Endothelial cell of hepatic sinusoid (primary cell): ENCODE measurements around the gene USP44.
"Not testable (repeated sequence)": the region's sequence is repeated elsewhere in the genome, so short reads cannot be mapped to it uniquely, and the experiment has no call there.

ENCODE experiments used
- in situ Hi-C: cut with HindIII; loops from 2 replicates; pipeline ENCODE4 v1.10.0; 2017; ENCODE audit warnings: low sequenced_read_pairs

Gene USP44

DNA sequence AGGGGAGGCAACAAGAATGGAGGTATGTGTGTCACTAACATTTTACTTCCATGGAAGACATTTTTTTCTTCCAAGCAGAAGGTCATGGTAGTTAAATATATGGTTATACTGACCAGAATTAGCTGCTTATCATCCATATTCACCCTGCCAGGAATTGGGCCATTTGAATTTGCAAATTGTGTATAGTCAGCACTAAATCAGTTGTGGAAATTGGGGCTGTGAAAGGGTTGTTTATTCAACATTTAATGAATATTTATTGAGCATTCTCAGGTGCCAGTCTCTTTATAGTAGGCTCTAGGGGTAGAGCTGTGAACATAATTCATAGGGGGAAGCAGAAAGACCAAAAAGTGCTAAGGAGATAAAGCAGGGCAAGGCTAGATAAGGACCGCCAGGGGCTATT, 39.3 kb downstream of the USP44 start:
- in situ Hi-C loops: no loop called here

DNA sequence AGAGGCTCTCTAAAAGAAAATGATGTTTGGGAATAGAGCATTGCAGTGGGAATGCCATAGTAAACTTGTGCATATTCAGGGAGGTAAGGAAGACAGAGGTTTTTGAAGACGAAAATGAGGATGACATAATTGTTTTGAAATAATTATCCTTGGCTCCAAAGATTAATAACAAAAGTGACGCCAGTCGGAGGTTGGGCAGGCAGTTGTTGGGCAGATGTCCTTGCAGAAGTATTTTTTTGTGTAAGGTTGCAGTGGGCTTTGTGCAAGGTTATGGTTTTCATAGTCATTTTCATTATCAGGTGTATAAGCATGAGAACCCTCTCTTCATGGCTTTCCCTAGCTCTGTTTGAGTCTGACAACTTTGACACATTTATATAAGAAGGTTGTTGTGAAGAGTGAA, 42.0 kb downstream of the USP44 start:
- in situ Hi-C loops: no loop called here

DNA sequence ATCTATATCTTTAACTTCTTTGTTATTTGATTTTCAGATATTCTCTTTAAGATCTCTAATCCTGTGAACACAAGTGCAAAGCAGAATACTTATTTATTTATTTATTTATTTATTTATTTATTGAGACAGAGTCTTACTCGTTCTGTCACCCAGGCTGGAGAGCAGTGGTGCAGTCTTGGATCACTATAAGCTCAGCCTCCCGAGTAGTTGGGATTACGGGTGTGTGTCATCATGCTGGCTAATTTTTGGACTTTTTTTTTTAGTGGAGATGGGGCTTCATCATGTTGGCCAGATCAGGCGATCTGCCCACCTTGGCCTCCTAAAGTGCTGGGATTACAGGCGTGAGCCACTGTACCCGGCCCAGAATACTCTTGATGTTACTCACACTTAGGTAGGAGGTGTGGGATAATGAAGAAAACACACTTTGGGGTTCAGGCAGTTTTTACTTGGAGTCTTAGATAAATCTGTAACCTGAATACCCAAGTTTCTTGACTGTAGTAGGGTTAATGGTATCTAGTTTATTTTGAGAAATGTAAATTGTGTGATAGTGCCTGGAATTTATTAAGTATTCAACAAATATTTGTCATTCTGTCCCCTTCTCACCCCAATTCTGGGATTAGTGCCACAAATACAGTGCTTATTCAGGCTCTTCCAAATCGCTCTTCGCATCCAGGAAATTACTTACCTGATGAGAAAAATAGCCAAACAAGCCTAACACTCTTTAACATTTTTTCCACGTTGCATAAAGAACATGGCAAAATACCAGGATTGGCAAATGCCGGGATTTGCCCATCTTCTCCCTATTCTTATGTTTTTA, 44.4 kb downstream of the USP44 start:
- in situ Hi-C loops: no loop called here

DNA sequence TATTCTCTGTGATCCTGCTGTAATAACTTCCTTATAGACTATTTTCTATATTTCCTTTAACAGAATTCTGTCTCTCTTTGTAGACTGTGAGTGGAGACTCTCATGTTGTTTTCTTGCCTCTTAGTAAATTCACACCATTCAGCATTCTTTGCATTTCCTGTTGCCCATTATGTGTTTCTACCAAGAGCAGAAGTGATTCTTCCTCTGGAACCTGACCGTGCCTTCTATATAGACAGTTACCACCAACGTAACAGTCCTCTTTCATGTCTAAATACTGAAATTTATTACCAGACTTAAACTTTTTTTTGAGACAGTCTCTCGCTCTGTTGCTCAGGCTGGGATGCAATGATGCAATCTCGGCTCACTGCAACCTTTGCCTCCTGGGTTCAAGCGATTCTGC, 46.2 kb downstream of the USP44 start:
- in situ Hi-C loops: no loop called here

DNA sequence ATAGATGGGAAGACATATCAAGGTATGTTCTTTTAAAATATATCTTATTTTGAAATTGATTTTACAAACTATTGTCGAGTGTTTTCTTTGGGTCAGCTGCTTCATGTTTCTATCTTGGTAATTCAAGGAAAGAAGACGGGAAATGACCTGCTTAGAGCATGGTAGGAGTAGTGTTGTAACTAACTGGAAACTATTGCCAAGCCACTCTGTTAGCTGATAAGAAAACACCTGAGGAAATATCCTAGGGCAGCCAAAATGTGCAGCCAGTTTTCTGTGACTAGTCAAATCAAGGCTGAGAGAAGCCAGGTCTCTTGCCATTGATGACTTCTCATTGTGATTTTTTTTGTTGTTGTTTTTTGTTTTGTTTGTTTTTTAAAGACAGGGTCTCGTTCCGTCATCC, 47.1 kb downstream of the USP44 start:
- in situ Hi-C loops: no loop called here

DNA sequence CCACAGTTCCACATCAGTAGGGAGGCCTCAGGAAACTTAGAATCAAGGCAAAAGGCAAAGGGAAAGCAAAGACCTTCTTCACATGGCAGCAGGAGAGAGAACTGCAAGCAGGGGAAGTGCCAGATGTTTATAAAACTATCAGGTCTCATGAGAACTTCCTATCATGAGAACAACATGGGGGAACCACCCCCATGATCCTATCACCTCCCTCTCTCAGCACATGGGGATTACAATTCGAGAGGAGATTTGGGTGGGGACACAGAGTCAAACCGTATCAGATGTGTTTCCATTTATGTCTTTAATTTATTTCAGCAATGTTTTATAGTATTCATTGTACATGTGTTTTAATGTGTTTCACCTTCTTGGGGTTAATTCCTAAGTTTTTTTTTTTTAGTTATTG, 51.5 kb downstream of the USP44 start:
- in situ Hi-C loops: no loop called here

DNA sequence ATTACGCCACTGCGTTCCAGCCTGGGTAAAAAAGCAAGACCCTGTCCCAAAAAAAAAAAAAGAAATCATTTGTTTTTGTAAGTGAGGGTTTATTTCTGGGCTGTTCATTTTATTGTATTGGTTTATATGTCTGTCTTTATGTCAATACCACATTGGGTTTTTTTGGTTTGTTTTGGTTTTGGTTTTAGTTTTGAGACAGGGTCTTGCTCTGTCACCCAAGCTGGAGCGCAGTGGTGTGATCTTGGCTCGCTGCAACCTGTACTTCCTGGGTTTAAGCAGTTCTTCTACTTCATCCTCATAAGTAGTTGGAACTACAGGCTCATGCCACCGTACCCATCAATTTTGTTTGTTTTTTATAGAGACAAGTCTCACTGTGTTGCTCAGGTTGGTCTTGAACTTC, 52.3 kb downstream of the USP44 start:
- in situ Hi-C loops: no loop called here

DNA sequence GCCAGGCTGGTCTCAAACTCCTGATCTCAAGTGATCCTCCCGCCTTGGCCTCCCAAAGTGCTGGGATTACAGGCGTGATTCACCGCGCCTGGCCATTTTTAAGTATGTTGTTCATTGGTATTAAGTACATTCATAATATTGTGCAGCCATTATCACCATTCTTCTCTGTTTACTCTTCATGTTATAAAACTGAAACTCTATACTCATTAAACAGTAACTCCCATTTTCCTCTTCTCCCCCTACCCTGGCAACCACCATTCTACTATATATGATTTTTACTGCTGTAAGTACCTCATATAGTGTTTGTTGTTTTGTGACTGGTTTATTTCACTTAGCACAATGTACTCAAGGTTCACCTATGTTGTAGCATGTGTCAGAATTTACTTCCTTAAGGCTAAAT, 54.2 kb downstream of the USP44 start:
- in situ Hi-C loops: no loop called here

DNA sequence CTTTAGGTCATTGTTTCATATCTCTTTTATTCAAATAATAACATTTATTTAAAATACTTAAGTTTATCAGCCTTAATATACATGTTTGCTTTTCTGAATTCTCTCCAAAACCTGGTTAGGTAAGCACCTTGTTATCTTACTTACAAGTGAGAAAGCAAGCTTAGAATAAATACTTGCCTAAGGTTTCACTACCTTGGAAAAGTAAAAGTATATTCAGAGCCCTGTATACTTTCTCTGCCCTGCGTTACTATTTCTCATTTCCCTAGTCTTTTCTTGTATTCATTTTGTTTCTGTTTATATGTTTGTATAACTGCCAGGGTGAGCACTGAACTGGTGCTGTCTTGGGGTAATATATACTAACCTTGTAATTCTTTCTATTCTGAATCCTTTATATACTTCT, 55.8 kb downstream of the USP44 start:
- in situ Hi-C loops: no loop called here

DNA sequence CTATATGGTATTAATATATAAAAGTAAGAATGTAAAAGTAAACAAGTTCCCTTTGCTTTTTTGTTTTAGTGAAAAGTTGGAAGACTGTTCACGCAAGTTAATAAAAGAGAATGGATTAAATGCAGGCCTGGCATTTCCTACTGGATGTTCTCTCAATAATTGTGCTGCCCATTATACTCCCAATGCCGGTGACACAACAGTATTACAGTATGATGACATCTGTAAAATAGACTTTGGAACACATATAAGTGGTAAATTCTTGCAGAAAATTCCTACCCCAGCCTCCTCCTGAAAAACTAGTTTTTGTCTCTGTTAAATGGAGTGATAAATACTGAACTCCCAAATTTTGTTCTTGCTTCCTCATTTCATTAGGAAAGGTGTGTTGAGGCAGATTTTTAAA, 56.4 kb downstream of the USP44 start:
- in situ Hi-C loops: no loop called here

DNA sequence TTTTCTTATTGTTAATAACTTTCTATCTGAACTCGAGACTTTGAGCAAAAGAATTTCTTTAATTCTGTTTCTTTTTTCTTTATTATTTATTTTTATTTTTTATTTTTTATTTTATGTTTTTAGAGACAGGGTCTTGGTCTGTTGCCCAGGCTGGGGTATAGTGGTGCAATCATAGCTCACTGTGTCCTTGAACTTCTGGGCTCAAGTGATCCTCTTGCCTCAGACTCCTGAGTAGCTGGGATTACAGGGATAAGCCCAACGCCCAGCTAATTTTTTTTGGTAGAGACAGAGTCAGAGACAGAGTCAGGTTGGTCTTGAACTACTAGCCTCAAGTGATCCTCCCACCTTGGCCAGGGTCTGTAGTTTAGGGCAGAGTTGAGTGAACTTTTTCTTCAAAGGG, 58.8 kb downstream of the USP44 start:
- in situ Hi-C loops: no loop called here

DNA sequence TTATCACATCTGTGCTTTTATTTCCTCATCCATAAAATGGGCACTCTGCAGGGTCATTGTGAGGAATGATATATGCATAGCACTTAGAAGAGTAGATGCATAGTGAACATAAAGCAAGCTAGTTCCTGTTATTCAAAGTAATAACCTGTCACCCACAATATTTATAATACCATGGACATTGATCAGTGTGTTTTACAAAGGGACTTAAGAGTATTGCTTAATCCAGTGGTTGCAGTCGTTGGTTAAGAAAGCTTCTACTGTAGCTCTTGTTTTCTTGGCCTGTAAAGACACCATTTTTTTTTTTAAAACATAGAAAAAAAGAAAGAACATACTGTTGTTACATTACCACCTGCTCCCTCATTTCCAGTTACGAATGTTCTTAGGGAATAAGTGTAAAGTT, 64.3 kb downstream of the USP44 start:
- in situ Hi-C loops: no loop called here

DNA sequence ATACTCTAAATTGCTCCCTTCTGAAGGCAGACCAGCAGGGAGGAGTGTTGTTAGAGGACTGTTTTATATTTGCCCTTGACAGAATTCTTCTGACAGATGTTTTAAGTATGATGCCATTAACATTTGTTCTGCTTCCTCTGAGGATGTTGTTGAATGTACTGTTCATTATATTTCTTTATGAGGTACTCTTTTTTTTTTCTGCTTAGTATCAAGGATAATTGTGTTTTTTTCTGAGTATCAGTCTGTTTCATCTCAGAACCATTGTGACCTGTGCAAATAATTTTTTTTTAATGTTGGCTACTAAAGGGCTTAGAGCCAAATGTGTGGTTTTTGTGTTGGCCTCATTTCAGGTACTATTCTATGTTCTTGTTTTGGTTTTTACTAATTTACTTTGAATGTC, 66.8 kb downstream of the USP44 start:
- in situ Hi-C loops: no loop called here

DNA sequence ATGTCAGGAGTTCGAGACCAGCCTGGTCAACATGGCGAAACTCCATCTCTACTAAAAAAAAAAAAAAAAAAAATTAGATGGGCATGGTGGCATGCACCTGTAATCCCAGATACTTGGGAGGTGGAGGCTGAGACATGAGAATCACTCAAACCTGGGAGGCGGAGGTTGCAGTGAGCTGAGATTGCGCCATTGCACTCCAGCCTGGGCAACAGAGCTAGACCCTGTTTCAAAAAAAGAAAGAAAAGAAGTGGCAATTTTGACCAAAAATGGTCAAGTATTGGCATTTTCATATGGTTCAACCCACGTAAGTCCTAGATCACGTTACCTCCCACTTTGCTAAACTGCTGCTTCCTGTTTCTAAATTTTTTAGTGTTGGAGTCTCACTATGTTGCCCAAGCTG, 68.7 kb downstream of the USP44 start:
- in situ Hi-C loops: not testable (repeated sequence)

DNA sequence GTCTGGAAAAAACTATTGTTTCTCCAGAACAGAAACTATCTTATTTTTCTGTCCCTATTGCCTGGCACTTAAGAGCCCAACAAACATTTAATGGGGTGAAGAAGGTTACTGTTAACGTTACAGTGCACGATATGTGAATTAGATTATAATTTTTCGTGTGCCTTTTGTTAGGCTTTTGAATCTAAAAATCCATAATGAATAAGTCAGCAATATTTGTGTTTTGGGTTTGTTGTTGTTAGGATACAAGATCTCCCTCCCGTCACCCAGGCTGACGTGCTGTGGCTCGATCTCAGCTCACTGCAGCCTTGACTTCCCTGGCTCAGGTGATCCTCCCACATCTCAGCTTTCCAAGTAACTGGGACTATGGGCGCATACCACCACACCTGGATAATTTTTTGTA, 69.4 kb downstream of the USP44 start:
- in situ Hi-C loops: no loop called here

DNA sequence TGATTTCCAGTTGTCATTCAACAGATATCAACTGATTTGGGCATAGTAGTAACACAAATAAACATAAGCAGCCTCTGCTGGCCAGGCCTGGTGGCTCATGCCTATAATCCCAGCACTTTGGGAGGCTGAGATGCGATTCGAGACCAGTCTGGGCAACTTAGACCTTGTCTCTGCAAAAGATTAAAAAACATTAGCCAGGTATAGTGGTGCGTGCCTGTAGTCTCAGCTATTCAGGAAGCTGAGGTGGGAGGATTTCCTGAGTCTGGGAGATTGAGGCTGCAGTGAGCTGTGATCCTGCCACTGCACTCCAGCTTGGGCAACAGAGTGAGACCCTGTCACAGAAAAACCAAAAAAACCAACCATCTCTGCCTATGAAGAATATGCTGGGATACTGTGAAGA, 70.2 kb downstream of the USP44 start:
- in situ Hi-C loops: no loop called here

DNA sequence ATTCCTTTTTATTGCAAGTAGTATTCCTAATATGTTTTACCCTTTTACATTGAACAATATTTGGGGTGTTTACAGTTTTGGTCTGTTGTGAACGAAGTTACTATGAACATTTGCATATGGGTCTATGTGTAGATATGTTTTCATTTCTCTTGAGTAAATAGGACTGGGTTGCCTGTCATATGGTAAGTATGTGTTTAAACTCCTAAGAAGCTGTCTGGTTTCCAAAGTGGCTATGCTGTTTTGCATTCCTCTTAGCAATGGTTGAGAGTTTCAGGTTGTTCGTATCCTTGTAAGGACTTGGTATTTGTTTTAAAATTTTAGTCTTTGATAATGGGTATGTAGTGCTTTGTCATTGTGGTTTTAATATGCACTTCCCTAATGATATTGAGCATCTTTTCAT, 71.0 kb downstream of the USP44 start:
- in situ Hi-C loops: no loop called here

DNA sequence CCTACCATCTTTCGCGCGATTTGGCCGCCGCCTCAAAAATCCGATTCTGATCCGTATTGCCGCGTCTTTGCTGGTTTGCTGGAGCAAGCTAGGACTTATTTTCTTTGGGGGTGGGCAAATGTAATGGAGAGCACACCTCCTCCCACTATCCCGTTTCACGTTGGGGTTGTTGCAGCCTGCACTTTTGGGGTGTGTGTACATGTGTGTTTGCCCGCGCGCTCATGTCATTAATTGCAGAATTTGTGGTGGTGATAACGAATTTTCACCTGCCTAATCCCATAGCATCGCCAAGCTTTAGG, 76.7 kb downstream of the USP44 start:
- in situ Hi-C loops: no loop called here

DNA sequence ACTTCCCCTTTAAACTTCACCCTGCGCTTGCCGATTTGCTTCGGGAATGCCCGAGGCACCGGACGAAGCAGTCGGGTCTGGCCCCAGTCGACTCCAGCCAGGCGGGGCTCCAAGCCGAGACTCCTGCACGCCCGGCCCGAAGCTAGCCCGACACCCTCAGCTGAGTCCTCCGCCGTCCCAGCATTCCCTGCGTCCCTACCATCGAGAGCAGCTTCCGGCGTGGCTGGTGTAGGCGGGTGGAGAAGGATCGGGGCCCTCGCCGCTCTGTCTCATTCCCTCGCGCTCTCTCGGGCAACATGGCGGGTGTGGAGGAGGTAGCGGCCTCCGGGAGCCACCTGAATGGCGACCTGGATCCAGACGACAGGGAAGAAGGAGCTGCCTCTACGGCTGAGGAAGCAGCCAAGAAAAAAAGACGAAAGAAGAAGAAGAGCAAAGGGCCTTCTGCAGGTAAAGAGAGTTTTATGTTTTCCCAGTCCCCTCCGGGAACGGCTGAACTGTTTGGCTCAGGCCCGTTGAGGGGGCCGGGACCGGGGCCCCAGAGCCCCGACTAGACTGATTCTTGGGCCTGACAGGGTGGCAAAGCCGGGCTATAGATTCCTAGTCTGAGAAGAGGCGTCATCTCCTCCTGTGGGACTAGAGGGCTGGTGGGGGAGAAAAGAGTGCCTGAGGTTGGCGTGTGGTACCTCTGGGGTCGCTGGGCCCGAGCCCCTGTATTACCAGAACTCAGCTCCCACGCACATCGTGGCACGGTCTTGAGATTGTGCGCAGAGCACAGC, 77.2 kb downstream of the USP44 start, which contains the start of gene METAP2:
Gene METAP2 (plus strand): TSS at position 269 of the 776 bp plus-strand sequence. CDS start 28 bp downstream, at position 297.
- in situ Hi-C loops: no loop called here

DNA sequence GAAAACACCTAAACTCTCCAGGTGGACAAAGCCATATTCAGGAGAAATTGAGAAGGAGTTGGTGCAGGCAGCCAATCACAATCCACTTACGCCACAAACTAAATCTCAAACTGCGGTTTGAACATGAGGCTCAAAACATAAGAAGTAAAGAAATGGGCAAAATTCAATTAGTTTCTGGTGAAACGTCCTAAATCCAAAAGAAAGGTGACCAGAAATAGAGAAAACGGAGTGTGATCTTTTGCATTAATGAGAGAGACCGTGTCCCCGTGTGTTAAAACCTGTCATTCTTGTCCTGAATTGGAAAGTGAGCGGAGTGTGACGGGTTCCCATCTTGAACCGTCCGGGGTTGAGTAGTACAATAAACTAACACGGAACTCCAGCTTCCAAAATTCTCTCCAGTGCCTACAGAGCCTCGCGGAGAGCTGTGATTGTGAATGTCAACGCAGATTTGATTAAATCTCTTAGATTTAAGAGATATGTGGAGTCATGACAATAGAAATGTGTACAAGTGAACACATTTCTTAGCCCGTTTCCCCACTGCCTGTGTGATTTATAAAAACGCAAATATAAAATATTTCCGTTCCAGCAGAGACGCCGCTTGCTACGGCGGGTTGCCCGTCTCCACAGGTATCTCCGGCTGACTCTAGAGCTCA, 77.9 kb downstream of the USP44 start:
- in situ Hi-C loops: no loop called here

DNA sequence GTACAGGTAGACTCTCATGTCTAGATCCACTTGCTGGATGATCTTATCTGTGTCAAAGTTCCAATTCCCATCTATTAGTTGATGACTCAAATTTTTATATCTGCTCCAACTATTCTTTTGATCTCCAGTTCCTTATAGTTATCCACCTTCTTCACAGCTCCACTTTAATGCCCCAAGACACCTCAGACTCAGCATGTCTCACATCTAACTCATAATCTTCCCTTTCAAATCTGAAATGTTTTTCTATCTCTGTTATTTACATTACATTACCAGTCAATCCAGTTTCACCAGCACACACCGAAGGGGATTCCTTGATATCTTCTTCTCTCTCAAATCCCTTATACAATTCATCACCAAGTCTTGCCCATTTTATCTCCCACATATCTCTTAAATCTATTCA, 81.0 kb downstream of the USP44 start:
- in situ Hi-C loops: no loop called here
